ENCODE data around the gene MAS1L.

MAS1L gene

DNA sequence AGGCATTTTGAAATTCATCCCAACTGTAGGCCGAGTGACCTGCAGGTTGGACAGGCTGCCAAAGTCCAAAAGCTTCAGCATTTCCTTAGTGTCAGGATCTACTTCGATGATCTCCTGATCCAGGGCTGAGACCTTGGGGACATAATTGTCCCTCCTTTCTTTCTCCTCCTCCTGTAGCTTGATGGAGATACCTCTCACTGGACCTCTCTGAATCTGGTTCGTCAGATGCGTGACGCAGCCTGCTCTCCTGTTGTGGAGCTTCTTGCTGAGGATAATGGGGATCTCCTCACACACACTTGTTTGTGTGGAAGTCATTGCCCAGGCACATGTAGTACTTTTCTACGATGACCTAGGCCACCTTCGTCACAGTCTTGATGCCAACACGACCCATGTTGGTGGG is 1.5 kb upstream of the MAS1L start:
- H3K27ac ChIP-seq (ENCODE audit: low read depth, low read length, poor library complexity, severe bottlenecking), result no peak overlapping the region
- H3K36me3 ChIP-seq (ENCODE audit: insufficient read depth, low read length), result no peaks in the 10 kb centered on the region
- no peaks in the 10 kb centered on the region for H3K9me3 ChIP-seq (ENCODE audit: low read length)
- no peak for TF ChIP-seq EZH2 (IDR thresholded peaks at IDR 0.05; ENCODE audit: borderline replicate concordance, low read length)
- TF ChIP-seq, protein P1, sequence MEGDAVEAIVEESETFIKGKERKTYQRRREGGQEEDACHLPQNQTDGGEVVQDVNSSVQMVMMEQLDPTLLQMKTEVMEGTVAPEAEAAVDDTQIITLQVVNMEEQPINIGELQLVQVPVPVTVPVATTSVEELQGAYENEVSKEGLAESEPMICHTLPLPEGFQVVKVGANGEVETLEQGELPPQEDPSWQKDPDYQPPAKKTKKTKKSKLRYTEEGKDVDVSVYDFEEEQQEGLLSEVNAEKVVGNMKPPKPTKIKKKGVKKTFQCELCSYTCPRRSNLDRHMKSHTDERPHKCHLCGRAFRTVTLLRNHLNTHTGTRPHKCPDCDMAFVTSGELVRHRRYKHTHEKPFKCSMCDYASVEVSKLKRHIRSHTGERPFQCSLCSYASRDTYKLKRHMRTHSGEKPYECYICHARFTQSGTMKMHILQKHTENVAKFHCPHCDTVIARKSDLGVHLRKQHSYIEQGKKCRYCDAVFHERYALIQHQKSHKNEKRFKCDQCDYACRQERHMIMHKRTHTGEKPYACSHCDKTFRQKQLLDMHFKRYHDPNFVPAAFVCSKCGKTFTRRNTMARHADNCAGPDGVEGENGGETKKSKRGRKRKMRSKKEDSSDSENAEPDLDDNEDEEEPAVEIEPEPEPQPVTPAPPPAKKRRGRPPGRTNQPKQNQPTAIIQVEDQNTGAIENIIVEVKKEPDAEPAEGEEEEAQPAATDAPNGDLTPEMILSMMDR (IDR thresholded peaks at IDR 0.05; ENCODE audit: low read length), result no peak
- no peaks in the 10 kb centered on the region for H3F3A ChIP-seq (ENCODE audit: insufficient read depth, low read length)
- no peaks in the 10 kb centered on the region for H3K4me1 ChIP-seq (ENCODE audit: insufficient read depth, low read length, severe bottlenecking)
- H2AFZ ChIP-seq (ENCODE audit: low read length), result no peak overlapping the region
- H3K27me3 ChIP-seq (ENCODE audit: insufficient read depth, low read length), result no peaks in the 10 kb centered on the region
- H3K4me3 ChIP-seq (ENCODE audit: low read depth, low read length, poor library complexity, severe bottlenecking), result no peak overlapping the region
- no peaks in the 10 kb centered on the region for H3K79me2 ChIP-seq (ENCODE audit: insufficient read depth, low read length)
- no peaks in the 10 kb centered on the region for H4K20me1 ChIP-seq (ENCODE audit: insufficient read depth, low read length)
- no peak overlapping the region for H3K9ac ChIP-seq (ENCODE audit: low read length)
- no peaks in the 10 kb centered on the region for H3K9me2 ChIP-seq (ENCODE audit: low read depth, low read length)
- no peak overlapping the region for H3K4me2 ChIP-seq (ENCODE audit: low read length)

DNA sequence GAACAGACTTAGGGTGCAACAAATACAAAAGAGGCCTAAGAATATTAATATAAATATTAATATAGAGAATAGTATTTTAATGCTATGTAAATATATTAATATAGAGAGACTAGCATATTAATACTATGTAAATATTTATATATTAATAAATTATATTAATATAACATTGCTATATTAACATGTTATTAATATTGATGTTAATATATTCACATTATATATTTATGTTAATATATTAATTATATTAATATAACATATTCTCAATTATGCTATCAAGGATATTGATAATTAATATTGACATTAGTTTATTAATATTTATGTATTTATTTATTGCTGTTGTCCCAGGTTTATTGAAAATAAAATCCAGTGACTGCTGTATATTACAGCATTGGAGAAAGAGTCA is 1.1 kb upstream of the MAS1L start:
- H3K27ac ChIP-seq (ENCODE audit: low read depth, low read length, poor library complexity, severe bottlenecking), result no peak overlapping the region
- H3K79me2 ChIP-seq (ENCODE audit: insufficient read depth, low read length), result no peaks in the 10 kb centered on the region
- H3K36me3 ChIP-seq (ENCODE audit: insufficient read depth, low read length), result no peaks in the 10 kb centered on the region
- TF ChIP-seq, protein P1 (IDR thresholded peaks at IDR 0.05; ENCODE audit: low read length), result no peak
- TF ChIP-seq EZH2 (IDR thresholded peaks at IDR 0.05; ENCODE audit: borderline replicate concordance, low read length), result no peak
- H4K20me1 ChIP-seq (ENCODE audit: insufficient read depth, low read length), result no peaks in the 10 kb centered on the region
- no peak overlapping the region for H3K9ac ChIP-seq (ENCODE audit: low read length)
- H3K27me3 ChIP-seq (ENCODE audit: insufficient read depth, low read length), result no peaks in the 10 kb centered on the region
- H3K9me3 ChIP-seq (ENCODE audit: low read length), result no peaks in the 10 kb centered on the region
- no peaks in the 10 kb centered on the region for H3F3A ChIP-seq (ENCODE audit: insufficient read depth, low read length)
- H3K9me2 ChIP-seq (ENCODE audit: low read depth, low read length), result no peaks in the 10 kb centered on the region
- H2AFZ ChIP-seq (ENCODE audit: low read length), result no peak overlapping the region
- no peak overlapping the region for H3K4me3 ChIP-seq (ENCODE audit: low read depth, low read length, poor library complexity, severe bottlenecking)
- no peaks in the 10 kb centered on the region for H3K4me1 ChIP-seq (ENCODE audit: insufficient read depth, low read length, severe bottlenecking)
- H3K4me2 ChIP-seq (ENCODE audit: low read length), result no peak overlapping the region

DNA sequence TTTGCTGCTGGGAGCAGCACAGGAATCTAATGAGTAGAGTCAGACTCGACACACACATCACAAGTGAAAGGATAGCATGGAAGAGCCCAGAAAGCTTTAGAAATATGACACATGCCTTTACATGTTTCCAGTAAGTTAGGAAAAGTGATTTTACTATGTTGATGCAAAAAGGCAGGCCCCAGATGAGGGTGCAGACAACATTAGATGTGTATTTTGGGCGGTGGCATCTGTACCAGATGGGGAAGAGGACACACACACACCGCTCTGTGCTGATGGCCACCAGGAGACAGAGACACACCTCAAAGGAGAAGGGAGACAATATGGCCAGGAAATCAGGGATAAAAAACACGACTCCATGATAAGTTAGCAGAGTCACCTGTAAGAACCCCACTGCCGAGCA is 625 bp downstream of the MAS1L start:
- H3K4me3 ChIP-seq (ENCODE audit: low read depth, low read length, poor library complexity, severe bottlenecking), result no peak overlapping the region
- no peak overlapping the region for H3K9ac ChIP-seq (ENCODE audit: low read length)
- no peaks in the 10 kb centered on the region for H4K20me1 ChIP-seq (ENCODE audit: insufficient read depth, low read length)
- H3K4me1 ChIP-seq (ENCODE audit: insufficient read depth, low read length, severe bottlenecking), result no peaks in the 10 kb centered on the region
- no peak overlapping the region for H3K27ac ChIP-seq (ENCODE audit: low read depth, low read length, poor library complexity, severe bottlenecking)
- no peaks in the 10 kb centered on the region for H3K27me3 ChIP-seq (ENCODE audit: insufficient read depth, low read length)
- H3K9me3 ChIP-seq (ENCODE audit: low read length), result no peaks in the 10 kb centered on the region
- no peak overlapping the region for H2AFZ ChIP-seq (ENCODE audit: low read length)
- H3K4me2 ChIP-seq (ENCODE audit: low read length), result no peak overlapping the region
- TF ChIP-seq EZH2 (IDR thresholded peaks at IDR 0.05; ENCODE audit: borderline replicate concordance, low read length), result no peak
- TF ChIP-seq, protein P1 (IDR thresholded peaks at IDR 0.05; ENCODE audit: low read length), result no peak
- no peaks in the 10 kb centered on the region for H3K36me3 ChIP-seq (ENCODE audit: insufficient read depth, low read length)
- no peaks in the 10 kb centered on the region for H3F3A ChIP-seq (ENCODE audit: insufficient read depth, low read length)
- no peaks in the 10 kb centered on the region for H3K9me2 ChIP-seq (ENCODE audit: low read depth, low read length)
- H3K79me2 ChIP-seq (ENCODE audit: insufficient read depth, low read length), result no peaks in the 10 kb centered on the region

Measured in OCI-LY1 (cell line).